GM18499 (cell line): Measurements from ENCODE around the gene PBX4.

Source experiments
- ATAC-seq: cut with Tn5 transposase; IDR thresholded peaks from one replicate; pipeline ENCODE4 v1.9.1; 2021; ENCODE audit warnings: moderate number of reproducible peaks; ENCODE audit not compliant: insufficient read depth, unreplicated experiment

Gene PBX4

DNA sequence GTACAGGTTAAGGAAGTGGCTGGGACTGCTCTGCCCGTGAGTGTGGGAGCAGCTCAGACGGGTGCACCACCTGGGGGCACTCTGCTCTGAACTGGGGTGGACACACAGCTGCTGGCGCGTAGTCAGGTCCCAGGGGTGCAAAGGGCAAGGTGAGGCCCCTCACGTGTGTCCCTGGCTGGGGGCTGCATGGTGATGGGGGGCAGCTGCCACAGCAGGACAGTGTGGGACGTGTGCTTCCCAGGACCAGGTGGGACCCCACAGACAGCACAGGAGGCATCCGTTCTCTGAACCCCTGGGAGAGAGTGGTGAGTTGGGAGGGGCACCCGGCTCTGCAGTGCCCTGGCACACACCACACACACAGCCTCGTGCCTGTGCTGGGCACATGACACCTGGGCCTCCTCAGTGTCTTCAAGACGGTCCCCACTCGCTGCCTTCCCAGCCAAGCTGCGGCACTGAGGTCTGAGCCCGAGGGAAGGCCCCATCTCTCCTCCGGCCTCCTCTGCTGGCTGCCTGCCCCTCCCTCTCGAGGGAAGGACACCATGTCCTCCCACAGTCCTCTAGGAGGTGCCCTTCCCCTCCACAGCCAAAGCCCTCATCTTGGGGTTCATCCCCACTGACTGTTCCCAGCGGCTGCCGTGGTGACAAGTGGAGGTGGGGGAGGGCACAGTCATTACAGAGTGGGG is 55.7 kb downstream of the PBX4 start:
- ATAC-seq = no peak

DNA sequence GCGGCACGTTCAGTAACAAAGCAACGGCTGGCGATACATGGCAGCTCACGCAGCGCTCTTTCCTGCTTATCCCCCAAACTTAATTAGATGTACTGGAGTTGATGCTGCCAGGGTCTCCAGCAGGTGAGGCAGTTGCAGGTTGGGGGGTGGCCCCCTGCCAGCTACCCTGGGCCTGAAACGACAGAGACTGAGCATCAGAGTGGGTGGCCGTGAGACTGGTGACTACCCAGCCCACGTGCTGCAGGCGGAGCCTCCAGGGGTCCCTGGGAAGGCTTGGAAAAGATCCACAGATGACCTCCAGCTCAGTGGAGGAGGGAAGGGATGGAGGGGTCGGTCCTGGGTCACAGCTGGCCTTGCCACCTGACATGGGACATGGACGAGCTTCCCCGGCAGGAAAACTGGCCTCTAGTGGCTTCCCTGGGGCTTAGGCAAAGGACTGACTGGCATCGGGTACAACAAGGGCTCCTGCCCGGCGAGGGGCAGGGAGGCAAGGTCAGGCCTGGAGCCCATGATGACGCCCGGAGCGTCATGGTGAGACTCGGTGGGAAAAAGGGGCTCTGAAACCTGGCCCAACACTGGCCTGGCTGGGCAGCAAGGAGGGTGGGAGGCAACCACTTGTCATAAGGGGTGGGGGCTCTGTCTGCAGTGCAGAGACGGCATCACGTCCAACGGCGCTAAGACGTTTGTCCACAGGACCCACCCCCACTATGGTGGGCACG is 56.4 kb downstream of the PBX4 start:
- no peak for ATAC-seq

DNA sequence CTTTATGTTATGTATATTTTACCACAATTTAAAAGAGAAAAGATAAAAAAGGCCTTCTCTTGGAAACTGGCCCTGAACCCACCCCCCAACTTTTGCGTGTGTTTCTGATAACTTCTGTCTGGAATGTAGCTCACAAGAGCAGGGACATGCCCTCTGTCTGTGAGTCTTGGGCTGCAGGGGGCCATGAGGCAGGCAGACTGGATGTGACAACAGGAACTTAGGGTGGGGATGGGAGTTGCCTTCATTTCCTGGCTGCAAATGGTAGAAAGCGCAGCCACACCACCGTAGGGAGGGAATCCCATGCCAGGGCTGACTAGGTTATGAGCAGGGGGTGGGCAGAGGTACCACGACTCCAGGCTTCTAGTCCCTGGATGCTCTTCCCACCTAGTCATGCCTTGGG is 58.6 kb downstream of the PBX4 start:
- ATAC-seq = no peak

DNA sequence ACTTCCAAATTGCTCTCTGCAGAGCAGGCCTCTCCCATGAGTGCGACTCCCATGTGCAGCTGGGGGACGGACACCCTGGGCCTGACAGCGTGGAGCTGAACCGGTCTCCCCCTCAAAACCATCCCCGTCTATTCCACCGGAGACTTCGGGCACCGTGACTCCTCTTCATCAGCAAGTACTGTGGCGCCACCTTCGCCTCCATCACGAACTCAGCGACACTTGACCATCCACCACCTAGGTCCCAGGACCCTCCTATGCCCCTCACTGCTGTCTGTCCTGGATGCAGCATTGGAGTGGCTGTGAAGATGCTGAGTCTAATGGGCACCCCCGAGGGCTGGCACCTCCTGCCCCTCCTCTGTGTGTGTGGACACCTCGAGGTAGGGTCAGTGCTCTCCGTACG is 59.9 kb downstream of the PBX4 start:
- no peak for ATAC-seq

DNA sequence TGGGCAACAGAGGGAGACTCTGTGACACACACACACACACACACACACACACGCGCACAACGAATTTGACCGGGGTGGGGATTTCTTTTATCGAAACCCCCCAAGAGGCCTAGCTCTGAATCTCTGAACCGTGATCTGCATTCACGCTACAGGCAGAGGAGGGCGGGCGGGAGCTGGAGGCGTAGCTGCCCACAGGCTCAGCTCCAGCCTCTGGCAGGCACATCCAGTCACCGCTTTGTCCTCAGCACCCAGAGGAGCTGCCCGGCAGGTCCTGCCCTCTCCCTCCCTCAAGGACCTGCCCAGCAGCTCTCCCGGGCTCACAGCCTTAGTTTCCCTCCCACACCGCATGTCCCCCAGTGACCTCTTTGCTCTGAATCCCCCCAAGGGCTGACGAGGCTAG is 60.4 kb downstream of the PBX4 start:
- no peak for ATAC-seq

DNA sequence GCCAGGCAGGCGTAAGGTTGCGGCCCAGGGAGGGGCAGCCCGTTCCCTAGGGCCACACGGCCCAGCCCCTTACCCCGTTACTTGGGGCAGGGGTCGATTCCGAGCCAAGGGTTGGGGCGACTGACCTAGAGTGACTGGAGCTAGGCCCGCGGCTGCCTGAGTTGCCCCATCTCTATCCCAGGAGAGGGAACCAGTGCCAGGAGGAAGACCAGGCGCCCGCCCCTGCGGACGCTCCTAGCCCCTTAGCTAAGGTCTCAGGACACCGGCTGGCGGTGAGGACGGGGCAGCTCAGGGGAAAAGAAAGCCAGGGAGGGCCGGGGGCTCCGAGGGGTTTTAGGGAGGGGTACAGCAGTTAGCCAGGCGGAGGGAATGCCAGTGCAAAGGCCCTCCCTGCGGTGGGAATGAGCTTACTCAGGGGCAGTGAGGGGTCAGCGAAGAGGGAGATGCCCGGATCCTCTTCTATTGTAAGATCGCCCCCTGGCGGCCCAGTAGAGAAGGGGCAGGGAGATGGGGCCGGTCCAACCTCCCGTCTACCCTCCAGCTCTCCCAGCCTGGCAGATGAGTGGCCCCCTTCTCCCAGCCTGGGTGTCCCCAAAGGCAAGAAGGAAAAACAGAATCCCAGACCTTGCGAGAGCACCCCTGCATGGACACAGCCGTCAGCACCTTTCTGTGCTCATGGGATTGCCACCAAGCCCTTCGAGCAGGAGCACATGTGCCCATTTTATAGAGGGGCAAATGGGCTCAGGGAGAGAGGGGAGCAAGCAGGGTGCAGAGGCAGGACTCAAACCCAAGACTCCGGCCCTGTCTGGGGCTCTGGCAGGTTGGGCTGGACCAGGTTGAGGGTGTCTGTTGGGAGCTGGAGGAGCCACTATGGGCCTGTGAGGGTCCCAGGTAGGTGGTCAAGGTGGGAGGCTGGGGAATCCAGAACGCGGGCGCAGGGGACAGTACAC is 64.1 kb downstream of the PBX4 start:
- ATAC-seq = no peak

DNA sequence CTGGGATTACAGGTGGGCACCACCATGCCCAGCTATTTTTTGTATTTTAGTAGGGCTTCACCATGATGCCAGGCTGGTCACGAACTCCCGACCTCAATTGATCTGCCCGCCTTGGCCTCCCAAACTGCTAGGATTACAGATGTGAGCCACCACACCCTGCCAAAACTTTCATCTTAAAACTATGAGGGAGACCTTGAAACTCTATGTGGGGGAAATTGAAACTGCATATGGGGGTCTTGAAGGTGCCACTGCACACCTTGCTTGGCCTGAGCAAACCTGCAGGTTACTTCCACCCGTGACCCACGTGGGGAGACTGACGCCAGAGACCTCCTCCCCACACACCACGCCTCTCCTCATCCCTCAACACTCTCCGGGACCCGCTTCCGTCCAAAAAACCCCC is 64.8 kb downstream of the PBX4 start:
- ATAC-seq = no peak

DNA sequence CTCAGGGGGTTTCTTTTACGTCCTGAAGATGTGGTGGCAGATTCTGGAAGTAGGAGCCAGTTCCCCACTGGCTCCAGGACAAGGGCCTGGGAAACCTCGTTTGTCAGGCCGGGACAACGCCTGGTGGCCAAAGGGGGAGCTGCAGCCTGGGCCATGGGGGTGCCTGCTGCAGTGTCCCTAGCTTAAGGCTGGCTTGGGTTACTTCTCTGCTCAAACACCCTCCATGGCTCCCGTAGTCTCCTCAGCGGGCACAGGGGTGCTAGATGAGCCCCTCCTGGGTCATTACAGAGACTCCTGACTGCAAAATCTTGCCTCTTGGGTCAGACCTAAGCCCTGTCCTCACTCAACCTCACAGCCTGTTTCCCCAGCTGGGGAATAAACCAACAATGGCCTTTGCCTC is 65.7 kb downstream of the PBX4 start:
- ATAC-seq = no peak

DNA sequence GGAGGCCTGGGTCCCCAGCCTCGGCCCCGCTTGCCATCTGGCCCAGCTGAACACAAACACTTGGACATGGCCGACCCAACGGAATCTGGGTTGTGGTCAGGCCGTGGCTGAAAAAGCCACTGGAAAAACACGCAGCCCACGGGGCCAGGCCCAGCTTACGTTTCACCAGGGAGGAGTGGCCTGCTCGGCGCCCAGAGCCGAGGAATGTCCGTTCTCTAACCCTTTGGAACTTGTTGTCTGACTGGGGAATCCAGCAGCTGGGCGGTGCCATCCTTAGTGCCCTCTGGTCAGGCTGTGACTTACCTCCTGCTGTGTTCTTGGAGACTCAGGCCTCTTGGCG is 66.7 kb downstream of the PBX4 start:
- ATAC-seq = no peak

DNA sequence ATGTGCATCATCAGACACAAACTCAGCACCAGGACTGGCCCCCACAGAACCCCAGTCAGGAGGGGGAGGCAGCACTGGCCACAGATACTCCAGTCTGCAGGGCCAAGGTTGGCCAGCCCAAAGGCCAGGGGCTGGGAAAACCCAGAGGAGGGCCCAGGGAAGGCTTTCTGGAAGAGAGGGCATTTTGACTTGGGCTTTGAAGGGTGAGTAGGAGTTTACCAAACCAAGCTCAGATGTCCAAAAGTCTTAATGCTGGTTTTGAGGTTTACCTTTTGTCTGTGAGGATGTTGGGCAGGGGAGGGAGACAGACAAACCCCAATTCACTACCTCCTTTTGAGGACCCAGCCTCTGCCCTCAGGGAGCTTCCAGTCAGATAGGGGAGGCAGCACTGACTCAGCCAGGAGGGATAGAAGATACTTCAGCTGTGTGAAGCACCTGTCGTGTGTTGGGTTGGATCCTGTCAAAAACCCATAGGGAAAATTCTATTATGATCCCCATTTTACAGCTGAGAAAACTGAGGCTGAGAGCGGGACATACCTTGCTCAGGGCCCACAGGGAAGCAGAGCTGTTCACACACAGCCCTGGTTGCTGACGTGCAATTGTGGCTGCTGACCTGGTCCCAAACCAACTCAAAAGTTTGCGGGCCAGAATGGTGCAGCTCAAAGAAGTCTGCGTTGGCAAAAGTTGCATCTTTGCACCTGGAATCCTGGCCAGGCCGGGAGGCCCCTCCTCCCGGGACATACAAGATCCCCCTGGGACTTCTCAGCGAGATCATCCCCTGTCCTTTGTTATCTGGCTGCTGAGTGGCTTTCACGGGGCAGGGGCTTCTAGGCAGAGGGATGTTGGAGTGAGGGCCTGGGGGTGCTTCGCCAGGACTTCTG is 67.3 kb downstream of the PBX4 start:
- ATAC-seq = no peak

DNA sequence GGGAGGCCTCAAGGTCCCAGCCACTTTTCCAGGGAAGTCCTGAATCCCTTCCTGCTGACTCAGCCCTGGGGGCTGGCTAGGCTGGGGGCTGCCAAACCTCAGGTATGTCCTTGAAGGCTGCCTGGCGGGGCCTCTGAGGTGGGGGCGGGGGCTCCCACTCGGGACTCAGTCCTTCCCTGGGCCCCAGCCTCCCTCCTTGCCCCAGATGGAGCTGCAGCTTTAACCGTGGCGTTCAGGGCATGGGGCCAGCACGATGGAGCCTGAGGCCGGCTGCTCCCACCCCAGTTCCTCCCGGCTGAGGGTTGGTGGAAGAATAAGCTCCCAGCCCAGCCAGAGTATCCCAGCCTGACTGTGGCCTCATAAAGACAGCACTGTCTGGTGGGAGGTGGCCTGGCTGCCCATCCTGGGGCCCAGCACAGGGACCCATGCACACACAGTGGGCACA is 68.0 kb downstream of the PBX4 start:
- no peak for ATAC-seq

DNA sequence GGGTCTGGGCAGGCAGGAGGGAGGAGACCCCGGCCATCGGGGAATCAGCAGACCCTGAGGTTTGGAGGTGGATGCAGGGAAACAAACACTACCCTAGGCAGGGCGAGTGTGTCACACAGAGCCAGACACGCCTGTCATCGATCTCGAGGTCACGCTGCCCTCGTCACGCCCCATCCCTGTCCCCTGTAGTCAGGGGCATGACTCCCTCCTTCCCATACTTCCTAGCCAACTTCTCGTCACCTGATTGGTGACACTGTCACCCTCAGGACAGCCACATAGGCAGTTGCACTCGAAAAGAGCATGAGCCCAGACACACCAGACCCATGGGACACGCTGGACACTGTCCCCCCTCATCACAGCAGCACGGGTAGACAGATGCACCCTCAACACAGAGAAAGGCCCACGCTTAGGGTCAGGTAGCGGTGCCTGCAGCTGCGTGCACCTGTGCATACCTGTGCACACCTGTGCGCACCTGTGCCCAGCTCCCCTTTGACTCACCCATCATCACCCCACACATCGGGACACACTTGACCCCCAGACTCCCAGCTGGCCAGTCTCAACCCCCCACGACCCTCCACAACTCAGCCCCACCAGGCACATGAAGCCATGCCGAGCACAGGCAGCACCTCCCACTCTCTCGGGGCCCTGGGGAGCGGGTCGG is 68.6 kb downstream of the PBX4 start:
- ATAC-seq = no peak

DNA sequence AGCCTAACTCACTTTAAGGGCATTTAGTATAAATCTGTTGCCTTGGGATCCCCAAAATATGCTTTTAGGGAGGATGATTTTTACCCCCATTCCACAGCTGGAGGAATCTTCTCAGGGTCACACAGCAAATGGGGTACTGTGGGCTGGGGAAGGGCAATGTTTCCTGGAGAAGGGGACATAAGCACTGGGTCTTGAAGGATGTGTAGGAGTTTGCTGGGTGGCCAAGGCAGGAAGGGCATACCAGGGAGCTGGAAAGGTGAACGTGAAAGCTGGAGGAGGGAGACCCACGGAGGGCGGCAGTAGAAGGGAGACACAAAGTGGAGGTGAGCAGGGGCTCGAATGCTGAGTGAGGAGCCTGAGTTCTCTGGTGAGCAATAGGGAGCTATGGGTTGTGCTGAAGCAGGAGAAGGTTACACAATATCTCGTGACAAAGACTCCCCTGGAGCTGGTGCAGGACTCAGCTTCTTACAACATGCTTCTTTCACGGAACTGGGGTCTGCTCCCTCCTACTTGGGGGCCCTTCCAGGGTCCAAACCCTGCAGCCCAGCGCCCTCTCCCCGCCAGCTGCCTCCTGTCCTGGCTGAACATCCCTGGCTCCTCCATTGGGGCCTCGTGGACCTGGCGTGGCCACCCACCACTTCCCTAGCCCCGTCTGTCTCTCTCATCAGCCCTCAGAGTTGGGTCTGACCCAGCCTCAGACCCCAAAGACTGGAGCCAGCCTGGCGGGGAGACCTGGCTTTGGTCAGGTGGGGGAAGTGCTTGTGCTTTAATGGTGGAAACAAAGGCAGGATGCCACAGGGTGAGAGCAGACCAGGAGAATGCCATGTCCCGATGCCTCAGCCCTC is 69.3 kb downstream of the PBX4 start:
- no peak for ATAC-seq

DNA sequence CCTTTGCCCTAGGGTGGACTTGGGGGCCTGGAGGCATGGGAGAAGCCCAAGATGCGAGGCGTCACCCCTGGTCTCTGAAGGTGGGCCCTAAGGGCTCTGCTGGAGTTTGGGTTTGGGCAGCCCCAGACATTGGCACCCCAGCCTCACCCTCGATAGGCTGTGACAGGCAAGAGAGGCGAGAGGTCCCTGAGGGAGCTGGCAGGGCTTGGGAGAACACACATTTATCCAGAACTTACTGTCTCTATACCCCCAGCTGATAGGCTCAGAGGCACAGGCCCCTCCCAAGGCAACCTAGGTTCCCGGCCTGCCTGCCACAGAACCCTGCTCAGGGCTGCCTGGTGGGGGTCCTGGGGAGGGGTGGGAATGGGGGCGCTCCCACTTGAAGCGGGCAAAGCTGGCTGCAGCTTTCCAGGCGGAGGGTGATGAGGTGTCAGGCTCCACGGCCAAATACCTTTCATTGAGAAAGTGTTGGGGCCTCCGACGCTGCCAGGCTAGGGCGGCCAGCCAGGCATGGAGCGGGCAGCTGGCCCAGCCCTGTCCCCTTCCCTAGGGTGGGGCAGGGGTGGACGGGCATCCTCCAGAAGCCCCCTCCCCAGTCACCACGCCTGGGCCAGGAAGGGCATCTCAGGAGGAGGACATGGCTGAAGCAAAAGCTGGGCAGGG is 70.7 kb downstream of the PBX4 start:
- ATAC-seq = no peak

DNA sequence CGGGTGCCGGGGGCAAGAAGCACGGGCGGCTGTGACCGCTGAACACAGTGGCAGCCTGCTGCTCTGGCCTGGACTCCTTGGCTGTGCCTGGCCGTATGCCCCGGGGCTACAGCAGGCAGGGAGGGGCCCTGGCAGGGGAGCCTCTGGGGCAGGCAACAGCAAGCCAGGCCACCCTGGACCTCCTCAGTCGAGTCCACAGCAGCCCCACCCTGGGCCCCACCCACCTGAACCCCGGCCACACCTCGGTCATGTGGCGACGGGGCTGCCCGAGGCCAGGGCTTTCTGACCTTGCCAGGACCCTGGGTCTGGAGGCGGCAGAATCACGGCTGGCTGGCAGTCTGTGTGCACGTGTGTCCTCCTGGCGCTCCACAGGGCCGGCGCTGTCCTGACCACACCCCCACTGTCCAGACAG is 71.7 kb downstream of the PBX4 start:
- no peak for ATAC-seq

DNA sequence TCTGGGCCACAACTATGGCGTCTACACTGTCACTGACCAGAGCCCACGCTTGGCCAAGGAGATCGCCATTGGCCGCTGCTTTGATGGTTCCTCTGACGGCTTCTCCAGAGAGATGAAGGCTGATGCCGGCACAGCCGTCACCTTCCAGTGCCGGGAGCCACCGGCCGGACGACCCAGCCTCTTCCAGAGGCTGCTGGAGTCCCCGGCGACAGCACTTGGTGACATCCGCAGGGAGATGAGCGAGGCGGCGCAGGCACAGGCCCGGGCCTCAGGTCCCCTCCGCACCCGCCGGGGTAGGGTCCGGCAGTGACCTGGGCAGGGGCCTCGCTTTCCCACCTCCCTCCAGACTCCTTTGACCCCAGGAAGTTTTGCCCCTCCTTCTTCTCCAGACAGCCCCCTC is 72.8 kb downstream of the PBX4 start:
- ATAC-seq = no peak

DNA sequence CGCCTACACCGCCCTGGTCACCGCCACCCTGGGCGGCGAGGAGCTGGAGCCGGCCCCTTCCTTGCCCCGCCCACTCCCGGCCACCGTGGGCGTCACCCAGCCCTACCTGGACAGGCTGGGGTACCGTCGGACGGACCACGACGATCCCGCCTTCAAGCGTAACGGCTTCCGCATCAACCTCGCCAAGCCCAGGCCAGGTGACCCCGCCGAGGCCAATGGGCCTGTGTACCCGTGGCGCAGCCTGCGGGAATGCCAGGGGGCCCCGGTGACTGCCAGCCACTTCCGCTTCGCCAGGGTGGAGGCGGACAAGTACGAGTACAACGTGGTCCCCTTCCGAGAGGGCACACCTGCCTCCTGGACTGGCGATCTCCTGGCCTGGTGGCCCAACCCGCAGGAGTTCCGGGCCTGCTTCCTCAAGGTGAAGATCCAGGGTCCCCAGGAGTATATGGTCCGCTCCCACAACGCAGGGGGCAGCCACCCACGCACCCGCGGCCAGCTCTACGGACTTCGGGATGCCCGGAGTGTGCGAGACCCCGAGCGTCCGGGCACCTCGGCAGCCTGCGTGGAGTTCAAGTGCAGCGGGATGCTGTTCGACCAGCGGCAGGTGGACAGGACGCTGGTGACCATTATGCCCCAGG is 73.4 kb downstream of the PBX4 start:
- ATAC-seq = no peak
